ENCODE data around the gene BMPR1B.
A peak's percentile ranks its signal among the peaks of the same experiment; 100 is the strongest.

BMPR1B gene

DNA sequence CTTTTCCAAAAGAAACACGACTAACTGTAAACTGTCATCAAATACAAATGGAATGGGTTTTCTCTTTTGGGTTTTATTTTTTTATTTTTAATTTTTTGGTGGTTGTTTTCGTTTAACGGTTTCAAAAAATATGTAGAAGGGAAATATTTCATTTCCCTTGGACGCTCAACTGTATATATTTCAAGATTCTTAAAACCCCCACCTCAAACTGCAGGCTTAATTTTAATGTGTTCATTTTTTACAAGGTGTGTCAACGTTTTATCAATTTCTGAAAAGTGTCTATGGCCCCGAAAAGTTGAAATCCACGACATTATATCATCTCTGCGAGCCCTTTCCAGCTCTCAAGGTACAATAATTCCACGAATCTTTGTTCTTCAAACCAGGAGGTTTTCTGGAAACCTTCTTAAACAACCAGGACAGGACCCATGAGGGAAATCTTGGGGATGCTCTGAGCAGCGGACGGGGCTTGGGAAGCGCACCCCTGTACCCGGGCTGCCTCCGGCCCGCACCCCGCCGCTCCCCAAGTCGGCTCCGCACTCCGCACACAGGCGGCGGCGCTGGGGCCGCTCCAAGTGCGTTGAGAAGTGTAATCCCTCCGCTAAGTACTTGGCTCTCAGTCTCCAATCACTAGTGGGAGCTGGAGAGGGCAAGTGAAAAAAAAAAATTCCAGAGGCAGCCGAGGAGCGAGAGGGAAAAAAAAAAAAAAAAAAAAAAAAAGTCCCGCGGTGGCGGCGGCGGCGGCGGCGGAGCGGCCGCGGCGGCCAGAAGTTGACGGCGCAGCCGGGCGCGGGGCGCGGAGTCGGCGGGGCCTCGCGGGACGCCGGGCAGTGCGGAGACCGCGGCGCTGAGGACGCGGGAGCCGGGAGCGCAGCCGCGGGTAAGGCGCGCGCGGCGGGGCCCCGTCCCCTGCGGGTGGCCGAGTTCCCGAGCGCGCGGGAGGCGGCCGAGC is at the start of gene BMPR1B:
BMPR1B (plus strand) TSS at position 764 of the 949 bp plus-strand sequence. CDS start 346,470 bp downstream, outside the sequence.
- Histone ChIP-seq H3K9me3 (ENCODE audit: insufficient read depth, low read length, severe bottlenecking) (no peaks in the 10 kb centered on the region), H3K27me3 (ENCODE audit: insufficient read depth, low read length, poor library complexity) (peaks cover 32% of the 10 kb centered on the region), H2AFZ (ENCODE audit: low read depth, low read length) (peak within 1 kb of the TSS; percentile 65), H3K4me2 (ENCODE audit: insufficient read depth, low read length) (peak within 1 kb of the TSS; percentile 85), H3K36me3 (ENCODE audit: insufficient read depth, low read length) (no peaks in the 10 kb centered on the region), H3K27ac (ENCODE audit: low read length) (peak within 1 kb of the TSS; percentile 56), H3K4me1 (ENCODE audit: insufficient read depth, low read length) (peaks cover 44% of the 10 kb centered on the region), H3K79me2 (ENCODE audit: insufficient read depth, low read length) (no peaks in the 10 kb centered on the region), H3K4me3 (ENCODE audit: low read depth in 1 of 2, low read length in 2 of 2) (peak within 1 kb of the TSS; percentile 54 to 69), H3K9ac (ENCODE audit: low read depth, low read length) (peak within 1 kb of the TSS; percentile 67), H4K20me1 (ENCODE audit: insufficient read depth, low read length) (no peaks in the 10 kb centered on the region)
- TF ChIP-seq CTCF (IDR thresholded peaks at IDR 0.05; ENCODE audit: borderline replicate concordance, extremely low read depth, low read length, poor library complexity, severe bottlenecking): no peak
- peak; percentile 99 for TF ChIP-seq EZH2 (IDR thresholded peaks at IDR 0.05; ENCODE audit: borderline replicate concordance, low read depth, low read length, severe bottlenecking)
- peak; percentile 48 for ATAC-seq (ENCODE audit: insufficient read depth, low read depth)
- peak; percentile 41 for DNase-seq

GRCh38 chr4:94711635-94712034 is 46.1 kb upstream of the BMPR1B start:
- H3K4me2 ChIP-seq (ENCODE audit: insufficient read depth, low read length): no peak overlapping the region
- ATAC-seq (ENCODE audit: insufficient read depth, low read depth): no peak

DNA sequence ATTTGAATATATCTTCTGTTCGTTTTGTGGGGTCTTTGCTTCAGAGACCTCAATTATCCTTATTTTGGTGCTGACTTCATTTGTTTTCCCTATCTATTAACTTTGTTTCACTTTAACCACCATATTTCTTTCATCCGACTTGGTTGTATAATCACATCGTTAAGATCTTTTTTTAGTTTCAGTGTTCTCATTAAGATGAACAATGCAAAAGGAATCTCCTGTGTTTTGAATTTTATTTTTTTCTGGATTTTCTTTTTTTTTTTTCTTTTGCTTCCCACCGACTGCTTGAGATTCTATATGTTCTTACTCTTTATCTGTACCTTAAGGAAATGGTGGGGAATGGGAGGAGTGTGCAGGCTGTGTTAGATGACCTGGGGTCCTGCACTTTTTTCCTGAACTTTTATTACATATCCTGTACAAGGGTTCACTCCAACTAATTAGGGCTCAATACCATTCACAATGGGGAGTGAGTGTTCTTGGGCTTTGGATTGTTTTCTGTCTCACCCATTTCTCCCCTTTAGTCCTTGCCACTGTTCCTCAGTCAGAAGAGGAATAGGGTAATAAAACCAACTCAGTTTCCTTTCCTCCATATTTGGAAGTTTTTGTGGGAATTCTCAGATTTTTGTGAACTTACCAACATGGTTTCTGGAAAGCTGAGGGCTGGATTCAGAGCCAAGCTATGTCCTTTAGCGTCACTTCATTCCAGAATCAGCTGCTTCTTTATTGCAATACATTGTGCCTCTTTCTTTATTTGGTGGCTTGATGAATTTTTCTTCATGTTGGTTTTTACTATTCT is 43.2 kb upstream of the BMPR1B start:
- Histone ChIP-seq H3K4me2 (ENCODE audit: insufficient read depth, low read length) (no peak overlapping the region), H3K79me2 (ENCODE audit: insufficient read depth, low read length) (no peaks in the 10 kb centered on the region), H3K9me3 (ENCODE audit: insufficient read depth, low read length, severe bottlenecking) (no peaks in the 10 kb centered on the region), H3K9ac (ENCODE audit: low read depth, low read length) (no peak overlapping the region), H3K4me3 (ENCODE audit: low read depth in 1 of 2, low read length in 2 of 2) (no peak overlapping the region), H4K20me1 (ENCODE audit: insufficient read depth, low read length) (no peaks in the 10 kb centered on the region), H3K36me3 (ENCODE audit: insufficient read depth, low read length) (no peaks in the 10 kb centered on the region), H3K27ac (ENCODE audit: low read length) (no peak overlapping the region), H3K4me1 (ENCODE audit: insufficient read depth, low read length) (no peaks in the 10 kb centered on the region), H2AFZ (ENCODE audit: low read depth, low read length) (no peak overlapping the region), H3K27me3 (ENCODE audit: insufficient read depth, low read length, poor library complexity) (no peaks in the 10 kb centered on the region)
- ATAC-seq (ENCODE audit: insufficient read depth, low read depth) (no peak), DNase-seq (no peak)
- no peak for TF ChIP-seq EZH2 (IDR thresholded peaks at IDR 0.05; ENCODE audit: borderline replicate concordance, low read depth, low read length, severe bottlenecking)
- no peak for TF ChIP-seq CTCF (IDR thresholded peaks at IDR 0.05; ENCODE audit: borderline replicate concordance, extremely low read depth, low read length, poor library complexity, severe bottlenecking)

More at GRCh38 chr4:94711635-94712034, 46.1 kb upstream of the BMPR1B start:
- Histone ChIP-seq H3K79me2 (ENCODE audit: insufficient read depth, low read length) (no peaks in the 10 kb centered on the region), H3K27me3 (ENCODE audit: insufficient read depth, low read length, poor library complexity) (no peaks in the 10 kb centered on the region), H4K20me1 (ENCODE audit: insufficient read depth, low read length) (no peaks in the 10 kb centered on the region), H3K36me3 (ENCODE audit: insufficient read depth, low read length) (no peaks in the 10 kb centered on the region), H3K9me3 (ENCODE audit: insufficient read depth, low read length, severe bottlenecking) (no peaks in the 10 kb centered on the region), H3K4me3 (ENCODE audit: low read depth in 1 of 2, low read length in 2 of 2) (no peak overlapping the region), H2AFZ (ENCODE audit: low read depth, low read length) (0 out of 2 replicates have a peak overlapping the region, but pooled peaks have one; percentile 45), H3K4me1 (ENCODE audit: insufficient read depth, low read length) (no peaks in the 10 kb centered on the region), H3K9ac (ENCODE audit: low read depth, low read length) (no peak overlapping the region), H3K27ac (ENCODE audit: low read length) (no peak overlapping the region)
- DNase-seq: no peak
- TF ChIP-seq CTCF (IDR thresholded peaks at IDR 0.05; ENCODE audit: borderline replicate concordance, extremely low read depth, low read length, poor library complexity, severe bottlenecking): no peak
- no peak for TF ChIP-seq EZH2 (IDR thresholded peaks at IDR 0.05; ENCODE audit: borderline replicate concordance, low read depth, low read length, severe bottlenecking)

Measured in DND-41 (cell line).